Superior temporal gyrus (tissue), 1 donor: Measurements from ENCODE around the gene CTBP2.

ENCODE experiments used
- DNase-seq: peaks from one replicate; pipeline ENCODE4 v3.0.0-alpha.2; 2016; ENCODE audit errors: extremely low spot score

The CTBP2 gene

DNA sequence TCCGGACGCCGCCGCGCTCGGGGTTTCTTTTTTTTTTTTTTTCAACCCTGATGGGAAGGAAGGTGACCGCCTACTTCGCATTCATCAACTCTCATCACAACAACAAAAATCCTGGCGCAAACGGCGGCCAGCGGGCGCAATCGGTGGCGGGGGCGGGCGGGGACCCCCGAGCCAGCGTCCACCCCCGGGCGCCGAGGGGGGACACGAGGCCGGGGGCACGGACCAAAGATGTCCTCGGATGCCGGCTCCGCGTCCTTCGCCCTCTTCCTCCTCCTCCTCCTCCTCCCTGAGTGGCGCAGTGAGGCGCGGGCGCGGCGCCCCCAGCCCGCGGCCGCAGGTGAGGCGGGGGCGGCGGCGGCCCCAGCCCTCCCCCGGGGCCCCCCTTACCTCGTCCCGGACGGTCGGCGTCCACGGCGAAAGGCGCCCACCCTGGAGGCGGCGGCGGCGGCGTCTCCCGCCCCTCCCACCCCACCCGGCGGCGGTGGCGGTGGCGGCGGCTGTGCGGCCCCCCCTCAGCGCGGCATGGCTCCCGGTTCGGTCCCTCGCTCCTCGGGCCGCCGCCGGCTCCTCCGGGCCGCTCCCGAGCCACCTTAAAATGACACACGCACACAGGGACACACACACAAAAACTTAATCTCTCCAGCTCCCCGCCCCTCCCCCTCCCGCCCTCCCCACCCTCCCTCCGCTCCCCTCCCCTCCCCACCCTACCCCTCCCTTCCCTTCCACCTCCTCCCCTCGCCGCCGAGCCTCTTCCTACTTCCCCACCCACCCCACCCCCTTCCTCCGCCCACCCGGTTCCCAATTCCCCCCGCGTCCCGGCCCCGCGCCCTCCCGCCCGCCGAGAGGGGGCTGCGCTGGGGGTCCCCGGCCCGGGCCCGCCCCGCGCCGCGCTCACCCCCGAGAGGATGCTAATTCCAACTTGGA, at the start of gene CTBP2:
CTBP2 (minus strand) TSS at position 632 of the 924 bp plus-strand sequence.
- DNase-seq, result no peak

GRCh38 chr10:125209591-125210355, 49.4 kb upstream of the CTBP2 start:
- DNase-seq, result no peak

GRCh38 chr10:125208854-125209565, 48.6 kb upstream of the CTBP2 start:
- DNase-seq, result no peak

GRCh38 chr10:125206623-125207022, 46.3 kb upstream of the CTBP2 start:
- DNase-seq, result no peak

GRCh38 chr10:125205431-125205830, 45.1 kb upstream of the CTBP2 start:
- DNase-seq, result no peak

DNA sequence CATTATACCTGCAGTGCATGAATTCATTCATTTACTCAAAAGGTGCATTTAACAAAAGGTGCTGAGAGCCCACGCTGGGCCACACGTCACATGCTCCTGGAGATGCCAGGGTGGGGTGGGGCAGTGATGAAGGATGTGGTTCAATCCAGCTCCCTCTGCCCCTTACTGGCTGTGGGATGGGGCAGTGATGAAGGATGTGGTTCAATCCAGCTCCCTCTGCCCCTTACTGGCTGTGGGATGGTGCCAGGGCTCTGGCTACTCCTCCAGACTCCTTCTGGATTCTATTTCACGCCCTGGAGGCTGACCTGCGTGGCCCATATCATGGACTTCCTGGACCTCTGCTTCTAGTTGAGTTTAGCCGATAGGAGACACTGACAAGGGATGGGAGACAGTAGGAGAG, 44.0 kb upstream of the CTBP2 start:
- DNase-seq, result no peak

DNA sequence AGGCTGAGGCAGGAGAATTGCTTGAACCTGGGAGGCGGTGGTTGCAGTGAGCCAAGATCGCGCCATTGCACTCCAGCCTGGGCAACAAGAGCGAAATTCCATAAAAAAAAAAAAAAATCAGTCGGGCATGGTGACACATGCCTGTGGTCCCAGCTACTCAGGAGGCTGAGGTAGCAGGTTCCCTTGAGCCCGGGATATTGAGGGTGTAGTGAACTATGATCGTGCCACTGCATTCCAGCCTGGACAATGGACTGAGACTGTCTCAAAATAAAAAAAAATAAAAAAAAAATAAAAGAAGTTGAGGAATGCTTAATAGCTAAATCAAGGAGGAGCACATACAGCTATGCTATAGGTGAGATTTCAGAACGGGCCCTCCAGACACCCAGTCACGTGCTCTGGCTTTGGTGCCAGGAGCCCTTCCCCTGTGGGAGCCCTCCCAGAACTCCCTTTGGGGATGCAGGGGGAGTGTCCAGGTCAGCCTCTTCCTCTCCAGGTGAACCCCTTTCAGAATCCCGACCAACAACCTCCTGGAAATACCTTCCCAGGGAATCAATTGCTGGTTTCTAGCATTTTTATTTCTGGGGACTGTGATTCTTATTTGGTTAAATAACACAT, 42.9 kb upstream of the CTBP2 start:
- DNase-seq, result no peak

DNA sequence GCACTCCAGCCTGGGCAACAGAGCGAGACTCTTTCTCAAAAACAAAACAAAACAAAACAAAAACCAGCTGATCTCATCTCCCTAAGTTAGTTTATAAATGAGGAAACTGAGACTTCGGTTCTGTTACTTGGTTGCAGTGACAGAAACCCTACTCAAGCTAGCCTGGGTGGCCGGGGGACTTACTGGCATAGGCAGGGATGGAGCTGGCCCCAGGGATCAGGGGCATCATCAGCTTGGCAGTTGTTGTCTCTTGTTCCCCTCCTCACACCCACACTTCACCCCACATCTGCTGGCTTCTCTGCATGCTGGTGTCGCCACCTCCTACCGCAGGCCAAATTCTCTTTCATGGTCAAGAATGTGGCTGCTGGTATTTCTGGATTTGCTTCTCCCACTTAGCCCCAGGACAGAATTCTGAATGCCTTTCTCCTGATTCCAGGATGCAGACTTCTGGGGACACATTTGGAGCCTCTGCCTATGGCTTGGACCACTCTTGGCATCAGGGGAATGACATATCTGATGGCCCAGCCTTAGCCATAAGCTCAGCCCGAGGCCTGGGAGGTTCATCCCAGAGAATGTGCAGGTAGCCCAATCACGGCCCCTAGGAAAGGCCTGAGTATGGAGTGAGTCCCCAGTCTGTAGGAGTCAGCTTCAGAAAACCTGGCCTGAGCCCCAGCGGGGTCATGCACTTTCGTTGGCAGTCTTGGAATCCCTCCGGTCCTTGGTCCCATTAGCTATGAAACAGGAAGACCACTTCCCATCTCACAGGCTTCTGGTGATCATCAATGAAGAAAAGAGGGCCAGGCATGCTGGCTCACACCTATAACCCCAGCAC, 41.6 kb upstream of the CTBP2 start:
- DNase-seq, result no peak

DNA sequence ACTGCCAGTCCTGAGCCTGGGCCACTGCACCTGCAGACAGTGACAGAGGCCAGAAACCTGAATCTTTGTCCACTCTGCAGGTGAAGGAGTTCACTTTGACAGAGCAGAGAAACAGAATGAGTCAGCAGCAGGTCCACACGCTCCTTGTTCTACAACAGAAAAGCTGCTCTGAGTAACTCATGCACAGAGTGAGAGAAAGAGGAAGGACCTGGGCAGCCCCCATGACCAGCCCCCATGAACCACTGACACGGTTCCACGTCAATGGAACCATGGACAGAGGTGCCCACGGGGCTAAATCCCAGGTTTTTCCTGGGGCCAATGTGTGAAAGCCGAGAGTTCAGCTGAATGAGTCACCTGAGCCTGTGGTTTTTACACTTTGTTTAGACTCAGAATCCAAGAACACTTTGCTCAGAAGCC, 40.8 kb upstream of the CTBP2 start:
- no peak for DNase-seq

- no peak for DNase-seq
Measured at GRCh38 chr10:125200396-125200795, 40.0 kb upstream of the CTBP2 start.

GRCh38 chr10:125199270-125199669, 38.9 kb upstream of the CTBP2 start:
- DNase-seq, result no peak

- DNase-seq, result no peak
Measured at GRCh38 chr10:125194814-125195213, 34.5 kb upstream of the CTBP2 start.

- no peak for DNase-seq
Measured at GRCh38 chr10:125193306-125193877, 33.0 kb upstream of the CTBP2 start.

DNA sequence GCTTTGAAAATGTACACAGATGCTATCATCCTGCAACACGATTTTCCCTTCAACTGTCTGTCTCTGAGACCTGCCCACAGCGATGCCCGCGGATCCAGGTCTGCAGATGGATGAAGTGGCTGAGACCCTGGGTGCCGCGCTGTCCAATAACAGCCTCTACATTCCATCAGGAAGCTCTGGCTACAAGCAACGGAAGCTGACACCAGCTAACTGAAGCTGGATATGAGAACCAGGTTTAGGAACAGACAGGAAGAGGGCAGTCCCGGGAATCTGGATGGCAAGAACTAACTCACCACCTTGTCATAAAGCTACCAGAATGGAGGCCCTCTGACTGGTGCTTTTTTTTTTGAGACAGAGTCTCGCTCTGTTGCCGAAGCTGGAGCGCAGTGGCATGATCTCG, 32.3 kb upstream of the CTBP2 start:
- no peak for DNase-seq

GRCh38 chr10:125192005-125192404, 31.6 kb upstream of the CTBP2 start:
- no peak for DNase-seq

GRCh38 chr10:125190946-125191345, 30.6 kb upstream of the CTBP2 start:
- no peak for DNase-seq

- DNase-seq, result no peak
Measured at GRCh38 chr10:125190414-125190813, 30.1 kb upstream of the CTBP2 start.

GRCh38 chr10:125189162-125189561, 28.8 kb upstream of the CTBP2 start:
- DNase-seq, result no peak

DNA sequence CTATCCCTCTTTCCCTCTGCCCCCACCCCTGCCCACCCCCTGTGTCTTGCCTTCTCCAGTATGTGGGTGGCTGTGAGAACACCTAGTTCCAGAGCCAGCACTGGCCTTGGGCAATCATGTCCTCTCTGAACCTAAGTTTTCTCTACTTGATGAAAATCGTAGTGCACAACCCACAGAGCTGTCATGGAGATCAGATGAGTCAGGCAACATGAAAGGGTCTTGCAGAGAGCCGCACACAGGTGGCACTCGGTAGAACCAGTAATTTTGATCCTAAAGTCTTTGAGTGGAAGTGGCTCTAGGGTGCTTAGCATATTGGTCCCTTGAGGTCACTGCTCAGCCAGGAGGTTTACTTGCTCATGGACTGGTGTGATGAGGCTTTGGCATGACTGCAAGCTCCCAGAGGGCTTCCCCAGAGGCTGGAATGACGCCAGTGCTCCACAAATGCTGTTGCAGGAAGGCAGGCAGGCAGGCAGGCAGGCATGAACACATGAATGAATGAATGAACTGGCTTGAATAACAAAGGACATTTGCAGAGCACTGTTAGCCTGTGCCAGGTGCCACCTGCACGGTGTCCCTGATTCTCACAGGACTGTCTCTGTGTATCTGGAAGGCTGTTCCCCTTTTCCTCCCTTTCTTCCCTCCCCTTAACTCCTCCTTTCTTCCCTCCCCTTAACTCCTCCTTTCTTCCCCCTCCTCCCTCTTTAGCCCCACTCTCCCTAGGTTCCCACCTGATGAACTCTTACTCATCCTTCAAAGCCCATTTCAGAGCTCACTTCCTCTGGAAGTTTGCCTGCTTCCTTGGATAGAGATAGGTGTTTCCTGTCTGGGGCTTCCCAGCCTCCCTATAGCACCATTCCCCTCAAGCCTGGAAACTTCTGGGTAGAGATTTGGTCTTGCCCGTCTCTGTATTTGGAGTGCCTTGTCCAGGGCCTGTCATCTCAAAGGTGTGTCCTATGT, 27.2 kb upstream of the CTBP2 start:
- DNase-seq, result no peak
